Caco-2 (cell line): ENCODE measurements around the gene TFDP2. TPM values are rescaled to one million over a fixed set of nuclear protein-coding genes. Genes with fewer than 3 reads are reported as not detected.

Source experiments
- BruUV-seq: library from RNA; stranded (reverse); fragments of 400-500 nt; replicated peaks from 2 replicates; lab custom pipeline; 2021; lab: Mats Ljungman, UMichigan
- CTCF ChIA-PET: fragments of 300-600 bp; sonication (Branson Sonifier 250); formaldehyde crosslinking; loops from one replicate; lab custom pipeline; 2022; ENCODE audit warnings: antibody characterized with exemption; lab: Charles Lee
- POLR2A ChIA-PET: fragments of 300-600 bp; sonication (Branson Sonifier 250); formaldehyde crosslinking; loops from one replicate; lab custom pipeline; 2022; ENCODE audit warnings: antibody characterized with exemption; lab: Charles Lee
- DNase-seq, 2 experiments: peaks; one replicate each; pipeline versions ENCODE4 v3.0.0 to v3.0.0-alpha.2; 2020 to 2022
- H3K27me3 ChIP-seq: replicated peaks from 2 replicates; pipeline ENCODE4 v1.6.0; 2011; ENCODE audit warnings: low read length; ENCODE audit not compliant: control insufficient read depth, insufficient read depth
- H3K36me3 ChIP-seq: 2 replicates; pipeline ENCODE4 v1.5.1; 2011; ENCODE audit warnings: low read length; ENCODE audit not compliant: control insufficient read depth, insufficient read depth
- H3K4me1 ChIP-seq: fragments of 250-450 bp; sonication (Bioruptor Pico); 2 replicates; pipeline ENCODE4 v1.5.1; 2020; ENCODE audit warnings: mild to moderate bottlenecking
- H3K4me3 ChIP-seq: 2 replicates; pipeline ENCODE4 v1.5.1; 2011; ENCODE audit warnings: low read depth, mild to moderate bottlenecking, control low read depth, low read length
- H3K9me3 ChIP-seq: fragments of 250-450 bp; sonication (Bioruptor Pico); 2 replicates; pipeline ENCODE4 v1.5.1; 2020; ENCODE audit warnings: mild to moderate bottlenecking, moderate library complexity
- H3K27ac Mint-ChIP-seq: one replicate; pipeline ENCODE4 v1.8.0; 2022; ENCODE audit warnings: mixed read lengths; ENCODE audit not compliant: unreplicated experiment
- H3K27me3 Mint-ChIP-seq: one replicate; pipeline ENCODE4 v1.8.0; 2022; ENCODE audit warnings: mixed read lengths; ENCODE audit not compliant: insufficient read depth, unreplicated experiment
- H3K36me3 Mint-ChIP-seq: one replicate; pipeline ENCODE4 v1.8.0; 2022; ENCODE audit warnings: mild to moderate bottlenecking, mixed read lengths; ENCODE audit not compliant: insufficient read depth, unreplicated experiment
- H3K4me1 Mint-ChIP-seq: one replicate; pipeline ENCODE4 v1.8.0; 2022; ENCODE audit warnings: low read depth, mixed read lengths; ENCODE audit not compliant: unreplicated experiment
- H3K4me3 Mint-ChIP-seq: one replicate; pipeline ENCODE4 v1.8.0; 2022; ENCODE audit warnings: mild to moderate bottlenecking, moderate library complexity, mixed read lengths; ENCODE audit not compliant: unreplicated experiment
- H3K9me3 Mint-ChIP-seq: one replicate; pipeline ENCODE4 v1.8.0; 2022; ENCODE audit warnings: mixed read lengths; ENCODE audit not compliant: unreplicated experiment
- intact Hi-C: fragments of 100-400 bp; cut with micrococcal nuclease; formaldehyde crosslinking; loops from one replicate; pipeline ENCODE4 v1.10.0; 2022; ENCODE audit not compliant: unreplicated experiment
- total RNA-seq: library from RNA; stranded (reverse); gene quantifications from 2 replicates; pipeline ENCODE4 v1.2.3, GENCODE V29; 2022
- TF ChIP-seq, protein P1 (sequence below), 2 experiments: fragments of 200-600 bp in 1 of 2; IDR thresholded peaks; 1 replicate in 1 of 2; 2 replicates in 1 of 2; pipeline versions ENCODE4 v1.5.1 to v1.8.0; 2011 to 2022; ENCODE audit warnings: antibody characterized with exemption in 1 of 2, control low read depth in 1 of 2, inconsistent platforms in 1 of 2, low read depth in 1 of 2, low read length in 1 of 2, mild to moderate bottlenecking in 1 of 2, moderate library complexity in 1 of 2; ENCODE audit not compliant: insufficient read depth in 1 of 2, severe bottlenecking in 1 of 2, unreplicated experiment in 1 of 2

The TFDP2 gene
- total RNA-seq, 1 experiment from 2014 or later = 38.6 TPM

DNA sequence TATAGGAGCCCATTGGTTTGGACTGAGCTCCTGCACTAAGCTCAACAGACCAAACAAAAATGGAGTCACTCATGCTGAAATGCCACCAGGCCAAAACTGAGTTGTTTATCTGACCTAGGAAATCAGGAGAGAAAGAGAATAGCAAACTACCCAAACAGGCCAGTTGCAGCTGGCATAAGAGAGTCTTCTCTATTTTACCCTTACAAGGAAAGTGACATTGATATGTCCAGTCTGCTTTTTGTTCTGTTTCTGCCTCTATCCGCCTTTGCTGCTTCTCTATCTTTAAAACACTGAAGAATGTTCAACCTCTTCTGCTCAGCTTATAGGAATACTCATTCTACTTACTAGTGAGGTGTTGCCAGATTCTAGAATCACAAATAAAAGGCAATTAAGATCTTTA lies 177.8 kb downstream of the TFDP2 start:
- TF ChIP-seq, protein P1, sequence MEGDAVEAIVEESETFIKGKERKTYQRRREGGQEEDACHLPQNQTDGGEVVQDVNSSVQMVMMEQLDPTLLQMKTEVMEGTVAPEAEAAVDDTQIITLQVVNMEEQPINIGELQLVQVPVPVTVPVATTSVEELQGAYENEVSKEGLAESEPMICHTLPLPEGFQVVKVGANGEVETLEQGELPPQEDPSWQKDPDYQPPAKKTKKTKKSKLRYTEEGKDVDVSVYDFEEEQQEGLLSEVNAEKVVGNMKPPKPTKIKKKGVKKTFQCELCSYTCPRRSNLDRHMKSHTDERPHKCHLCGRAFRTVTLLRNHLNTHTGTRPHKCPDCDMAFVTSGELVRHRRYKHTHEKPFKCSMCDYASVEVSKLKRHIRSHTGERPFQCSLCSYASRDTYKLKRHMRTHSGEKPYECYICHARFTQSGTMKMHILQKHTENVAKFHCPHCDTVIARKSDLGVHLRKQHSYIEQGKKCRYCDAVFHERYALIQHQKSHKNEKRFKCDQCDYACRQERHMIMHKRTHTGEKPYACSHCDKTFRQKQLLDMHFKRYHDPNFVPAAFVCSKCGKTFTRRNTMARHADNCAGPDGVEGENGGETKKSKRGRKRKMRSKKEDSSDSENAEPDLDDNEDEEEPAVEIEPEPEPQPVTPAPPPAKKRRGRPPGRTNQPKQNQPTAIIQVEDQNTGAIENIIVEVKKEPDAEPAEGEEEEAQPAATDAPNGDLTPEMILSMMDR (IDR thresholded peaks at IDR 0.05; ENCODE audit: insufficient read depth in 1 of 2, low read depth in 1 of 2, low read length in 1 of 2, severe bottlenecking in 1 of 2, unreplicated experiment in 1 of 2) = no peak
- no peak overlapping the region for H3K27ac Mint-ChIP-seq
- H3K36me3 ChIP-seq = no peaks in the 10 kb centered on the region; the same call in 1 of the 2 replicates
- H3K36me3 Mint-ChIP-seq = no peaks in the 10 kb centered on the region
- no TSS peak for BruUV-seq
- ChIA-PET POLR2A (no interaction called here), CTCF (no interaction called here)
- no peaks in the 10 kb centered on the region for H3K27me3 Mint-ChIP-seq
- H3K9me3 Mint-ChIP-seq = no peaks in the 10 kb centered on the region
- intact Hi-C loops = no loop called here
- H3K9me3 ChIP-seq = no peaks in the 10 kb centered on the region
- no peaks in the 10 kb centered on the region for H3K4me1 ChIP-seq
- H3K4me1 Mint-ChIP-seq = no peaks in the 10 kb centered on the region
- no peaks in the 10 kb centered on the region for H3K27me3 ChIP-seq
- no peak overlapping the region for H3K4me3 Mint-ChIP-seq
- H3K4me3 ChIP-seq = no peak overlapping the region
- no peak for DNase-seq

DNA sequence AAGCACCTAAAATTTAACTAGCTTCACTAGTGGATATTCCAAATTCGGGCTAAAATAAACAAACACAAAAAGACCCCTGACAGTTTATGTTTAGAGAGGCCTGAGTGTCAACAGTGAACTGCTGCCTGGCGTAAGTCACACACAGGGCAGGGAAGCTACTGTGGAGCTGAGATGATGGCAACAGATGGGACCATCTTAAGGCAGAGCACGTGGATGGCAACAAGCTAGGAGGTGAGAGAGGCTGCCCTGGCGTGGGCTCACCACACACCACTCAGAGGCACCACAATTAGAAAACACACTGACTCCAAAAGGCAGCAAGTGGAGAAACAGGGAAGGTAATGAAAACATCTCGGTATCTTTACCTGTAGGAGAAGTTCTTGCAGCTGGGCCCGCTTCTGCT lies 179.6 kb downstream of the TFDP2 start:
- Histone ChIP-seq H3K4me3 (no peak overlapping the region), H3K36me3 (no peaks in the 10 kb centered on the region), H3K4me1 (no peaks in the 10 kb centered on the region), H3K27me3 (no peaks in the 10 kb centered on the region), H3K9me3 (no peaks in the 10 kb centered on the region)
- H3K36me3 Mint-ChIP-seq = no peaks in the 10 kb centered on the region
- intact Hi-C loops = no loop called here
- ChIA-PET POLR2A (no interaction called here), CTCF (interaction anchor here (0.6 kb wide), 1 partner anchor 218 kb away, joined by 4 read pairs; no protein-coding TSS in a partner anchor)
- TF ChIP-seq, protein P1 (IDR thresholded peaks at IDR 0.05; ENCODE audit: insufficient read depth in 1 of 2, low read depth in 1 of 2, low read length in 1 of 2, severe bottlenecking in 1 of 2, unreplicated experiment in 1 of 2) = no peak
- H3K27ac Mint-ChIP-seq = no peak overlapping the region
- no peak overlapping the region for H3K4me3 Mint-ChIP-seq
- H3K9me3 Mint-ChIP-seq = no peaks in the 10 kb centered on the region
- DNase-seq = no peak
- BruUV-seq = no TSS peak
- H3K4me1 Mint-ChIP-seq = no peaks in the 10 kb centered on the region
- no peaks in the 10 kb centered on the region for H3K27me3 Mint-ChIP-seq

DNA sequence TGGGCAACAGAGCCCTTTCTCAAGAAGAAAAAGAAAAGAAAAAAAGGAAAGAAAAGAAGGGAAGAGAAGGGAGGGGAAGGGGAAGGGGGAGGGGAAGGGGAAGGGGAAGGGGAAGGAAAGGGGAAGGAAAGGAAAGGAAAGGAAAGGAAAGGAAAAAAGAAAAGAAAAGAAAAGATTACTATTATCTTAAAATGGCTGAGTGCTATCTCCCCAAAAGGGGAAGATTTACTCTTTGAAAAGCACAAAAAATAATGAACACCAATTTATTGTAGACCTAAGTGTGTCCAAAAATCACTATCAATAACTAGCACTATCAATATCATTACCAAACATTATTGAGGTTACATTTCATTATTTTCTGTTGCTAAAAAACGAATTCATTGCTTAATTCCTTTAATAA lies 183.9 kb downstream of the TFDP2 start:
- Histone ChIP-seq H3K9me3 (no peaks in the 10 kb centered on the region), H3K27me3 (no peaks in the 10 kb centered on the region), H3K4me3 (no peak overlapping the region), H3K36me3 (no peaks in the 10 kb centered on the region; the same call in 1 of the 2 replicates), H3K4me1 (no peaks in the 10 kb centered on the region)
- Mint-ChIP-seq H3K27me3 (no peaks in the 10 kb centered on the region), H3K9me3 (no peaks in the 10 kb centered on the region), H3K27ac (no peak overlapping the region), H3K4me3 (no peak overlapping the region), H3K36me3 (peaks cover 6% of the 10 kb centered on the region), H3K4me1 (no peaks in the 10 kb centered on the region)
- no TSS peak for BruUV-seq
- DNase-seq = no peak
- ChIA-PET POLR2A (no interaction called here), CTCF (no interaction called here)
- TF ChIP-seq, protein P1 (IDR thresholded peaks at IDR 0.05; ENCODE audit: insufficient read depth in 1 of 2, low read depth in 1 of 2, low read length in 1 of 2, severe bottlenecking in 1 of 2, unreplicated experiment in 1 of 2) = no peak
- intact Hi-C loops = no loop called here
